Progenitor cell of endocrine pancreas (in vitro differentiated cells): Measurements from ENCODE around the gene PAX5. TPM values are rescaled to one million over a fixed set of nuclear protein-coding genes. Genes with fewer than 3 reads are reported as not detected.

ENCODE experiments used
- DNase-seq: peaks from one replicate; pipeline ENCODE4 v3.0.0; 2021; ENCODE audit warnings: low spot score; ENCODE audit not compliant: unreplicated experiment
- H3K27ac Mint-ChIP-seq: 2 replicates; pipeline ENCODE4 v1.8.0; 2021; ENCODE audit warnings: mild to moderate bottlenecking, moderate library complexity, mixed read lengths
- H3K27me3 Mint-ChIP-seq: 2 replicates; pipeline ENCODE4 v1.8.0; 2021; ENCODE audit warnings: mixed read lengths
- H3K36me3 Mint-ChIP-seq: 2 replicates; pipeline ENCODE4 v1.8.0; 2022; ENCODE audit warnings: mixed read lengths; ENCODE audit not compliant: insufficient read depth
- H3K4me1 Mint-ChIP-seq: 2 replicates; pipeline ENCODE4 v1.8.0; 2021; ENCODE audit warnings: low read depth, mixed read lengths
- H3K4me3 Mint-ChIP-seq: 2 replicates; pipeline ENCODE4 v1.8.0; 2021; ENCODE audit warnings: low read depth, mild to moderate bottlenecking, moderate library complexity, mixed read lengths
- H3K9me3 Mint-ChIP-seq: 2 replicates; pipeline ENCODE4 v1.8.0; 2021; ENCODE audit warnings: low read depth, mixed read lengths
- total RNA-seq: library from RNA; stranded (reverse); gene quantifications from 2 replicates; pipeline ENCODE4 v1.2.1, GENCODE V29; 2021
- TF ChIP-seq, protein P1 (sequence below): fragments of 200-600 bp; sonication (generic); IDR thresholded peaks from one replicate; pipeline ENCODE4 v1.5.0; 2021; ENCODE audit warnings: antibody characterized with exemption, mild to moderate bottlenecking; ENCODE audit not compliant: unreplicated experiment

PAX5 gene
- total RNA-seq, 1 donor from 2014 or later, result not detected

DNA sequence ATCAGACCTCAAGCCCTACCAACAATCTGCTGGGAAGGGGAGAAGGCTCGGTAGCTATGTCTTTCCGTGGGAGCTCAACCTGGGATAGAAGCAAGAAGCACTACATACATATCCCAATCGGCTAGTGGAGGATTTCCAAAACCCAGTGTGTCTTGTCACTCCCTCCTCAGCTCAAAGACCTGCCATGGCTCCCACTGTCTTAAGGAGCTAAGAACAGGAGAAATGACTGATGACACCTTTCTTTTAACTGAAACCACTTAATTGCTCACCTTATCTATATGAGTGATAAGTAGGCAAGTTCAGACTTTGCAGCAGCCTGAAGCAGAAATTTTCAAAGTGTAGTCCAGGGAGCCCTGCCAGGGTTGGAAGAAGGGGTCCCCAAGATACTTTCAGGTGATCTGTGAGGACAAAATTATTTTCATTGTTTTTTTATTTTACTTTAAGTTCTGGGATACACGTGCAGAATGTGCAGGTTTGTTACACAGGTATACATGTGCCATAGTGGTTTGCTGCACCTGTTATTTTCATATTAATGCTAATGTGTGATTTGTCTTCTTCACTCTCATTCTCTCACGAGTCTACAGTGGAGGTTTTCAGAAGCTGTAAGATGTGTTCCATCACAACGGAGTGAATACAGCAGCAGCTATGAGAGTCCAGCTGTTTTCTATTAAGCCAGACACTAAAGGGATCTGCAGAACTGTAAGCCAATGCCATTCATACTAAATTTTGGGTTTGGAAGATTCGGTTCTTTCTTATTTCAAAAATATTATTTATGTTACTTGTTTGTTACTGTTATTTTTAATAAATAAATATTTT lies 41.4 kb downstream of the PAX5 start:
- H3K27ac Mint-ChIP-seq, result no peak overlapping the region
- H3K4me1 Mint-ChIP-seq, result no peaks in the 10 kb centered on the region
- no peak overlapping the region for H3K4me3 Mint-ChIP-seq
- peaks cover 2% of the 10 kb centered on the region for H3K36me3 Mint-ChIP-seq
- peaks cover 95% of the 10 kb centered on the region for H3K27me3 Mint-ChIP-seq
- TF ChIP-seq, protein P1, sequence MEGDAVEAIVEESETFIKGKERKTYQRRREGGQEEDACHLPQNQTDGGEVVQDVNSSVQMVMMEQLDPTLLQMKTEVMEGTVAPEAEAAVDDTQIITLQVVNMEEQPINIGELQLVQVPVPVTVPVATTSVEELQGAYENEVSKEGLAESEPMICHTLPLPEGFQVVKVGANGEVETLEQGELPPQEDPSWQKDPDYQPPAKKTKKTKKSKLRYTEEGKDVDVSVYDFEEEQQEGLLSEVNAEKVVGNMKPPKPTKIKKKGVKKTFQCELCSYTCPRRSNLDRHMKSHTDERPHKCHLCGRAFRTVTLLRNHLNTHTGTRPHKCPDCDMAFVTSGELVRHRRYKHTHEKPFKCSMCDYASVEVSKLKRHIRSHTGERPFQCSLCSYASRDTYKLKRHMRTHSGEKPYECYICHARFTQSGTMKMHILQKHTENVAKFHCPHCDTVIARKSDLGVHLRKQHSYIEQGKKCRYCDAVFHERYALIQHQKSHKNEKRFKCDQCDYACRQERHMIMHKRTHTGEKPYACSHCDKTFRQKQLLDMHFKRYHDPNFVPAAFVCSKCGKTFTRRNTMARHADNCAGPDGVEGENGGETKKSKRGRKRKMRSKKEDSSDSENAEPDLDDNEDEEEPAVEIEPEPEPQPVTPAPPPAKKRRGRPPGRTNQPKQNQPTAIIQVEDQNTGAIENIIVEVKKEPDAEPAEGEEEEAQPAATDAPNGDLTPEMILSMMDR, result no peak
- no peak for DNase-seq
- H3K9me3 Mint-ChIP-seq, result peaks cover 5% of the 10 kb centered on the region

DNA sequence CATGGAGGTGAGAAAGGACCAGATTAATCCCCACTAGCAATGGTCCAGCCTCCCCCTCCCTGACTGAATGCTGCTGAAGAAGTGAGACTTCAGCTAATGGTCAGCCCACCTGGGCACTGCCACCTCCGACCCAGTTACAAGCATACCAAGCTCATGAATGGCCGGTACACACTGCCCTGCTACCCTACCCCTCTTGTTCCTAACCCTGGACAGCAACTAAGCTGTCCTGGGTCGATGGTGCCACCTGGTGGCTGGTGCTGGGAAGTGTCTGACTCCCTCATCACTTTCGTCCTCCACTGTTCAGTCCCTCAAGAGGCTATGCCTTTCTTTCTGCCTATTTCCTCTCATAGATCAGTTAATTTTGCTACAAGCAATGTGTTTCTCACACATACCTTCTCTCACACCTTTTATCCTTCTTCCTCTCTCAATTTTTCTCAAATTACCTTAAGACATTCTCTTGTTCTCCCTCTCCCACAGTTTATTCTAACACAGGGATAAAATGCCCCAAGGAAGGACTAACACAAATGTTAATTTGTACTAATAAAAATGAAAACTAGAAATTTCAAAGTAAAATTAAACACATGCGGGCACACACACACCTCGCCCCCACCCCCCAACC lies 42.4 kb downstream of the PAX5 start:
- peaks cover 1% of the 10 kb centered on the region for H3K4me1 Mint-ChIP-seq
- no peak overlapping the region for H3K27ac Mint-ChIP-seq
- no peak overlapping the region for H3K4me3 Mint-ChIP-seq
- peaks cover 95% of the 10 kb centered on the region for H3K27me3 Mint-ChIP-seq
- TF ChIP-seq, protein P1, result peak; percentile 63
- peaks cover 5% of the 10 kb centered on the region for H3K9me3 Mint-ChIP-seq
- H3K36me3 Mint-ChIP-seq, result peaks cover 2% of the 10 kb centered on the region
- DNase-seq, result no peak

GRCh38 chr9:36988848-36989247 lies 45.2 kb downstream of the PAX5 start:
- H3K4me3 Mint-ChIP-seq, result no peak overlapping the region
- peaks cover 2% of the 10 kb centered on the region for H3K36me3 Mint-ChIP-seq
- H3K9me3 Mint-ChIP-seq, result peaks cover 5% of the 10 kb centered on the region
- TF ChIP-seq, protein P1, result no peak
- no peak overlapping the region for H3K27ac Mint-ChIP-seq
- H3K27me3 Mint-ChIP-seq, result peaks cover 88% of the 10 kb centered on the region
- no peak for DNase-seq
- peaks cover 5% of the 10 kb centered on the region for H3K4me1 Mint-ChIP-seq

DNA sequence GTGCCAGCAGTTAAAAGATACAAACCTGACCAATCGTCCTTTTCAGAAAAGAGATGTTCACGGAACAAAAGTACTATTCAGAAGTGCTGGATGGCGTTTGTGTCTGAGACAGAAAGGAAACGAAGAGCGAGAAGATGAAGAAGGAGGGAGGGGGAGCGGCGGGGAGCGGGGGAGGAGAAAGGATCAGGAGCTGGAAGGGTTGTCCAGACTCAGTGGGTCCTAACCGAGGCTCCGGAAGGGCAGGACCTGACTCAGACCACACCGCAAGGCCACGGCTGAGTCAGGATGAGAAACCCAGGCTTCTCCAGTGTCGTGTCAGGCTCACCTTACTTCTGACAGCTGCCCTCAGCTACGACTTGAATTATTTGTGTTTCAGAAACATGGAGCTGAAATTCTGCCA lies 46.2 kb downstream of the PAX5 start:
- H3K27ac Mint-ChIP-seq, result no peak overlapping the region
- DNase-seq, result no peak
- H3K4me3 Mint-ChIP-seq, result no peak overlapping the region
- H3K36me3 Mint-ChIP-seq, result peaks cover 2% of the 10 kb centered on the region
- TF ChIP-seq, protein P1, result no peak
- peaks cover 5% of the 10 kb centered on the region for H3K9me3 Mint-ChIP-seq
- peaks cover 90% of the 10 kb centered on the region for H3K27me3 Mint-ChIP-seq
- H3K4me1 Mint-ChIP-seq, result peaks cover 5% of the 10 kb centered on the region

- Mint-ChIP-seq H3K27me3 (peaks cover 90% of the 10 kb centered on the region), H3K4me1 (peaks cover 5% of the 10 kb centered on the region), H3K27ac (no peak overlapping the region), H3K4me3 (no peak overlapping the region), H3K9me3 (peaks cover 5% of the 10 kb centered on the region), H3K36me3 (peaks cover 2% of the 10 kb centered on the region)
- TF ChIP-seq, protein P1, result no peak
- no peak for DNase-seq
Measured at GRCh38 chr9:36987409-36987808, 46.7 kb downstream of the PAX5 start.
